Bronchial epithelial cell (primary cell): Measurements from ENCODE around the gene ACTR2. TPM values are rescaled to one million over a fixed set of nuclear protein-coding genes. Genes with fewer than 3 reads are reported as not detected.

Source experiments
- DNase-seq: peaks from one replicate; pipeline ENCODE4 v3.0.0-alpha.2; 2010; ENCODE audit warnings: low read depth
- FAIRE-seq: peaks from 2 replicates; lab custom pipeline; 2011; peaks lifted over from hg19 to GRCh38; lab: Jason Lieb, UNC
- H3K27me3 ChIP-seq: 2 replicates; pipeline ENCODE4 v1.5.1; 2011; ENCODE audit warnings: low read length; ENCODE audit not compliant: control insufficient read depth, insufficient read depth
- H3K36me3 ChIP-seq: 2 replicates; pipeline ENCODE4 v1.5.1; 2011; ENCODE audit warnings: low read length; ENCODE audit not compliant: control insufficient read depth, insufficient read depth
- H3K4me3 ChIP-seq: 2 replicates; pipeline ENCODE4 v1.5.1; 2011; ENCODE audit warnings: mild to moderate bottlenecking, low read depth, low read length, control low read depth
- total RNA-seq: library from RNA; depleted of rRNA; stranded (reverse); fragments of >200 nt; gene quantifications from 2 replicates; pipeline ENCODE4 v1.2.1, GENCODE V29; 2014
- TF ChIP-seq, protein P1 (sequence below): IDR thresholded peaks from 2 replicates; pipeline ENCODE4 v1.5.1; 2011; ENCODE audit warnings: mild to moderate bottlenecking, moderate library complexity, low read length, control low read depth, inconsistent platforms; ENCODE audit not compliant: insufficient read depth, severe bottlenecking

Gene ACTR2
- total RNA-seq, 1 donor from 2014 or later: 73.7 TPM

DNA sequence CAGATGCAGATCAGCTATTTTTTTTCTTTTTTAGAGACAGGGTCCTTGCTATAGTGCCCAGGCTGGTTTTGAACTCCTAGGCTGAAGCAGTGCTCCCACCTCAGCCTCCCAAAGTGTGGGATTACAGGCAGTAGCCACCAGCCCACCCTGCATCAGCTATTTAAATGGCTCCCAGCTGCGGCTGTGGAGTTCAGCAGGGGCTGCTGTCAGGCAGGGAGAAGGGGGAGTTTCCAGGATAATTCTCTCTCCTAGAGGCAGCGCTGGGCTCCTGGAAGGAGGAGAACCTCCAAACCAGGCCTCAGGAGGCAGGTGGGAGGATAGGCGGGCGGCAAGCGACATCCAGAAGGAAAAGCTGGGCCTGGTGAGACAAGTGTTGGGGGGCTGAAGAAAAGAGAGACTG lies 65.7 kb downstream of the ACTR2 start:
- DNase-seq (no peak), FAIRE-seq (no peak)
- no peaks in the 10 kb centered on the region for H3K36me3 ChIP-seq

DNA sequence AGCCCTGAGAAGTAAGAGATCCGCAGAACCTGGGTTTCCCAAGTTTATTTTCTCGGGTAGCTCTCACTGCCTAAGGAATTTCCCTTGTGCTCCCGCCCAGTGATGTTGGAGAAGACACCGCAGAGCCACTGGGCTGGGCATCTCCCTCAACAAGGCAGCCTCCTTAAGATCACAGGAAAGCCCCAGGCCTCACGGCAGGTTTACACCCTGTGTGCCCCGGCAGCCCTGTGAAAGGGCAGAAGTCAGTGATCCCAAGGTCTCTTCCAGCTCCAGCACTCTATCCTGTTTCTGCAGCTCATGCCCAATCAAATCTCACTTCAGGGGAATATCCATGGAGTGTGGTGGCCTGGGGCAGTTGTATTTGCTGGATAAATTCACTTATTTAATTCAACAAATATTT lies 66.5 kb downstream of the ACTR2 start:
- TF ChIP-seq, protein P1, sequence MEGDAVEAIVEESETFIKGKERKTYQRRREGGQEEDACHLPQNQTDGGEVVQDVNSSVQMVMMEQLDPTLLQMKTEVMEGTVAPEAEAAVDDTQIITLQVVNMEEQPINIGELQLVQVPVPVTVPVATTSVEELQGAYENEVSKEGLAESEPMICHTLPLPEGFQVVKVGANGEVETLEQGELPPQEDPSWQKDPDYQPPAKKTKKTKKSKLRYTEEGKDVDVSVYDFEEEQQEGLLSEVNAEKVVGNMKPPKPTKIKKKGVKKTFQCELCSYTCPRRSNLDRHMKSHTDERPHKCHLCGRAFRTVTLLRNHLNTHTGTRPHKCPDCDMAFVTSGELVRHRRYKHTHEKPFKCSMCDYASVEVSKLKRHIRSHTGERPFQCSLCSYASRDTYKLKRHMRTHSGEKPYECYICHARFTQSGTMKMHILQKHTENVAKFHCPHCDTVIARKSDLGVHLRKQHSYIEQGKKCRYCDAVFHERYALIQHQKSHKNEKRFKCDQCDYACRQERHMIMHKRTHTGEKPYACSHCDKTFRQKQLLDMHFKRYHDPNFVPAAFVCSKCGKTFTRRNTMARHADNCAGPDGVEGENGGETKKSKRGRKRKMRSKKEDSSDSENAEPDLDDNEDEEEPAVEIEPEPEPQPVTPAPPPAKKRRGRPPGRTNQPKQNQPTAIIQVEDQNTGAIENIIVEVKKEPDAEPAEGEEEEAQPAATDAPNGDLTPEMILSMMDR: no peak
- FAIRE-seq: no peak
- H3K27me3 ChIP-seq: no peaks in the 10 kb centered on the region

More for the DNA sequence above, 65.7 kb downstream of the ACTR2 start:
- H3K27me3 ChIP-seq: no peaks in the 10 kb centered on the region
- H3K4me3 ChIP-seq: no peak overlapping the region
- TF ChIP-seq, protein P1: no peak

DNA sequence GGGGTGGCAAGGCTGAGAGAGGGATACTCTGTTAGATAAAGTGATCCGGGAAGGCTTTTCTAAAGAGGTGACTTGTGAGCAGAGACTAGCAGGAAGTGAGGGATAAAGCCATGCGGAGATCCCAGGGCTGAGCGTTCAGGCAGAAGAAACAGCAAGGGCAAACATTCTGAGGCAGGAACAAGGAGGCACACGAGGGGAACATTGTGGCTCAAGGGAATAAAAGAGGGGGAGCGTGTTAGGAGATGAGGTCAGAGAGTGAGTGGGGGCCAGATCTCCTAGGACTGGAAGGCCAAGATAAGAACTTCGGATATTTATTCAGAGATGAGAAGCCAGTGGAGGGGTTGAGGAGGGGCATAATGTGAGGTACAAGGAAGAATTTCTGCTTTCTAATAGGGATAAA lies 67.1 kb downstream of the ACTR2 start:
- Histone ChIP-seq H3K4me3 (no peak overlapping the region), H3K36me3 (no peaks in the 10 kb centered on the region), H3K27me3 (no peaks in the 10 kb centered on the region)
- TF ChIP-seq, protein P1: no peak
- DNase-seq: no peak
- no peak for FAIRE-seq

More for the DNA sequence above, 66.5 kb downstream of the ACTR2 start:
- Histone ChIP-seq H3K36me3 (no peaks in the 10 kb centered on the region), H3K4me3 (no peak overlapping the region)
- DNase-seq: no peak

DNA sequence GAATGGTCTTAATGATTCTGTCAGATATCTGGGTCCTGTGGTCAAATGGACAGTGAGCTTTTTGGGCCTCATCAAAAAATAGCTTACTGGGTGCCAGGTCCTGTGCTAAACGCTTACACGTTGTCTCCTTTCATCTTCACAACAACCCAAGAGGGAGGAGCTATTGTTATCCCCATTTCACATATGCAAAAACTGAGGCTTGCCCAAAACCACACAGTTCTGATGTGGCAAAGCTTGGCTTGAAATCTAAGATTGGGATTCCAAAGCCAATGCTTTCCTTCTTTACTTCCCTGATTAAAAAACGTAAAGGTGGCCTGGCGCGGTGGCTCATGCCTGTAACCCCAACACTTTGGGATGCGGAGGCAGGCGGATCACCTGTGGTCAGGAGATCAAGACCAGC lies 69.3 kb downstream of the ACTR2 start:
- TF ChIP-seq, protein P1: no peak
- no peaks in the 10 kb centered on the region for H3K36me3 ChIP-seq
- no peak overlapping the region for H3K4me3 ChIP-seq
- FAIRE-seq (no peak), DNase-seq (no peak)
- H3K27me3 ChIP-seq: no peaks in the 10 kb centered on the region

DNA sequence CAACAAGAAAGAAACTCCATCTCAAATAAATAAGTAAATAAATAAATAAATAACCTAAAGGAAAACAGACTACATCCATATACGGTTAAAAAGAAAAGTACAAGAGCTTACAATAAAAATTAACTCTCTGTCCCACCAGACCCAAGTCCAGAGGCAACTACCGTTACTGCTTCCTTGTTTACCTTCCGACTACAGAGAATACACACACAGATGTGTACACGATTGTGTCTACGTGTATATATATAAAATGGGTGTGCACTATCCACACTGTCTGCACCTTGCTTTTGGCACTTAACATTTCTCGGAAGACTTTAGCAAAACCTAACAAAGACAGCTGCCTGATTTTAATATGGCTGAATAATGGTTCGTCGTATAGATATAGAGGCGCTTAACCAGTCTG lies 69.9 kb downstream of the ACTR2 start:
- FAIRE-seq: no peak
- Histone ChIP-seq H3K27me3 (no peaks in the 10 kb centered on the region), H3K4me3 (no peak overlapping the region), H3K36me3 (no peaks in the 10 kb centered on the region)
- DNase-seq: no peak
- TF ChIP-seq, protein P1: no peak

DNA sequence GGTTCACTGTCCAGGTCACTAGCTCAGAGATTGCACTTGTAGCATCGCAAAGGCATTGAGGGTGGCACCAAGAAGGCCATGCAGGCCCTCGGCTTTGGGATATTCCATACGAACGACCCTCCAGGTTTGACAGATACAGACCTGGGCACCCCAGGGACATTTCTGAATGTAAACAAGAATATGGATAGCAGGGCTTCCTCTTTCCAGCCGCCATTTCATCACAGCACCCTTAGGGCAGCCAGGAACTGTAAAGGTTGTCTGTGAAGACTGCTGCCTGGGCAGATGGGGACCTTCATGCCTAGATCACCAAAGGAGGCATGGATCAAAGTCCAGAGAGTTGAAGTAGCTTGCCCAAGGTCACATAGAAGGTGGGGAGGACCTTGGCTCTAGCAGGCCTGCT lies 70.5 kb downstream of the ACTR2 start:
- DNase-seq (no peak), FAIRE-seq (no peak)
- TF ChIP-seq, protein P1: no peak
- Histone ChIP-seq H3K4me3 (no peak overlapping the region), H3K27me3 (no peaks in the 10 kb centered on the region), H3K36me3 (no peaks in the 10 kb centered on the region)
